Lung (tissue), 12 donors: ENCODE results near the gene ENOSF1. TPM values are rescaled to one million over a fixed set of nuclear protein-coding genes. Genes with fewer than 3 reads are reported as not detected.

Experiments used
- ATAC-seq: fragments of 200-7000 bp; cut with Tn5 transposase; one replicate; pipeline ENCODE4 v1.9.1; 2020; ENCODE audit warnings: moderate number of reproducible peaks; ENCODE audit not compliant: insufficient read depth, low FRiP score
- DNase-seq, 3 donors: peaks; one replicate each; pipeline ENCODE4 v3.0.0-alpha.2; 2013 to 2017
- H3K27ac ChIP-seq, 2 donors: one replicate each; pipeline ENCODE4 v1.5.1; 2013; ENCODE audit warnings: mild to moderate bottlenecking in 2 of 2, moderate library complexity in 2 of 2, control low read depth in 1 of 2, inconsistent platforms in 1 of 2, low read depth in 1 of 2, low read length in 1 of 2
- H3K27me3 ChIP-seq, 3 donors: one replicate each; pipeline ENCODE4 v1.5.1; 2013; ENCODE audit warnings: low read length in 2 of 3; ENCODE audit not compliant: control insufficient read depth in 3 of 3, insufficient read depth in 3 of 3
- H3K36me3 ChIP-seq, 4 donors: one replicate each; pipeline ENCODE4 v1.5.1; 2013; ENCODE audit warnings: low read length in 4 of 4, mild to moderate bottlenecking in 1 of 4, moderate library complexity in 1 of 4; ENCODE audit not compliant: control insufficient read depth in 4 of 4, insufficient read depth in 4 of 4
- H3K4me1 ChIP-seq, 5 donors: one replicate each; pipeline ENCODE4 v1.5.1; 2013; ENCODE audit warnings: low read length in 5 of 5, mild to moderate bottlenecking in 2 of 5, moderate library complexity in 1 of 5; ENCODE audit not compliant: control insufficient read depth in 5 of 5, insufficient read depth in 5 of 5
- H3K4me3 ChIP-seq: one replicate; pipeline ENCODE4 v1.5.1; 2013; ENCODE audit warnings: mild to moderate bottlenecking, control low read depth, moderate library complexity
- H3K9ac ChIP-seq, 2 donors: one replicate each; pipeline ENCODE4 v1.5.1; 2013; ENCODE audit warnings: low read length in 2 of 2, control low read depth in 1 of 2; ENCODE audit not compliant: insufficient read depth in 1 of 2
- H3K9me3 ChIP-seq, 4 donors: one replicate each; pipeline ENCODE4 v1.5.1; 2013; ENCODE audit warnings: low read length in 3 of 4, mild to moderate bottlenecking in 1 of 4, moderate library complexity in 1 of 4; ENCODE audit not compliant: control insufficient read depth in 4 of 4, insufficient read depth in 3 of 4
- CTCF ChIP-seq: IDR thresholded peaks from 2 replicates; pipeline ENCODE4 v1.5.1; 2012; ENCODE audit warnings: mild to moderate bottlenecking; ENCODE audit errors: control extremely low read depth, extremely low read depth
- WGBS, 2 donors: extraction: QIAGEN DNeasy Blood & Tissue Kit; methylation state at CpG; one replicate each; pipeline ENCODE4 v1.1.7; 2013; 5-methylcytosine and 5-hydroxymethylcytosine counted together
- polyA plus RNA-seq, 2 donors: library from polyadenylated mRNA; stranded (reverse); fragments of 200-250 nt; gene quantifications; one replicate each; pipeline ENCODE4 v1.2.1, GENCODE V29; 2013
- total RNA-seq, 2 donors: library from RNA; depleted of rRNA in 1 of 2; stranded (reverse); fragments of >200 nt in 1 of 2; gene quantifications; one replicate each; pipeline ENCODE4 v1.2.1, GENCODE V29; 2014 to 2021
- donor health status: control.
- donor health status: control.
- donor health status: Bipolar disorder and iron deficiency.
- donor health status: healthy.
- donor health status: DM: yes; HTN: yes; CAD: no.

The ENOSF1 gene
- total and polyA plus RNA-seq, 4 donors: 26.9 to 122 (median 101) TPM

GRCh38 chr18:697012-697411 lies 15.4 kb downstream of the ENOSF1 start:
- Histone ChIP-seq H3K36me3 (peaks cover 0 to 19% (median 6%) of the 10 kb centered on the region in 4 donors), H3K4me1 (peaks cover 0 to 2% (median 0%) of the 10 kb centered on the region in 5 donors), H3K9me3 (no peaks in the 10 kb centered on the region), H3K27me3 (no peaks in the 10 kb centered on the region), H3K9ac (no peak overlapping the region), H3K27ac (no peak overlapping the region), H3K4me3 (no peak overlapping the region)
- TF ChIP-seq CTCF: no peak
- ATAC-seq (no peak), DNase-seq (no peak)
- 88 to 91% methylated on average over 4 of the region's 4 CpGs for WGBS, 2 donors

DNA sequence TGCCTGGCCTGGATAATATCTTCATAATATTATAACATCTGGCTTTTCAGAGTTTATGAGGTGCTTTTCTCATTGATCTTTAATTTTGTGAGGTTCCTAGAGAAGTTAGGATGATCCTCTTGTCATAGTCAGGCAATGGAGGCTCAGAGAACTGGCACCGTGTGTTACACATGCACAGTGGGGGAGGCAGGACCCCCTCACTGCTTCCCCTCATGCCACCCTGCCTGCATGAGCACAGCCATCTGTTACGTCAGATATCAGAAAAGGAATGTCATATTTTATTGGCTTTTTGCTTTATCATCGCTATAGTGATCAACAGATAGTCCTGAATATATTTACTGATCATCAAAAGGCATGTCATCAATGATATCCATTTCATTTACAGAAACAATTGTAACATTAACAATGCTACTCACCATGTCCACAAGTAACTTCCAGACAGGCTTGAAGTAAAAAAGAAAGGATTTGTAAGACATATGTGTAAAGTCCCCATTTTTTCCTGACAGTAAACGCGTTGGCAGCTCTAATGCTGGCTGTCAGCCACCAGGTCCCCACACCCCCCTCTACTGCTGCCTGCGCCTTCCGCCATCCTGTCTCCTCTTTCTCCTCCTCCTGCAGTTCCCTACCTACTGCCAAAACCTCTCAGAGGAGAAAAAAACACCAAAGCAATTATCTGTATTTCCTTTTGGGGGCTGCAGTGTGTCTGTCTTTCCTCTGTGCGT lies 18.8 kb downstream of the ENOSF1 start:
- no peak for ATAC-seq
- H3K27me3 ChIP-seq: no peaks in the 10 kb centered on the region
- no peak overlapping the region for H3K9ac ChIP-seq
- no peak overlapping the region for H3K27ac ChIP-seq
- no peak for DNase-seq
- no peak overlapping the region for H3K4me3 ChIP-seq
- no peaks in the 10 kb centered on the region for H3K9me3 ChIP-seq
- H3K4me1 ChIP-seq: no peaks in the 10 kb centered on the region
- 62 to 80% methylated on average over 8 of the region's 8 CpGs for WGBS, 2 donors
- TF ChIP-seq CTCF: no peak
- H3K36me3 ChIP-seq: peaks cover 0 to 31% (median 6%) of the 10 kb centered on the region in 4 donors

- H3K4me1 ChIP-seq: no peaks in the 10 kb centered on the region
- no peak for TF ChIP-seq CTCF
- ATAC-seq (no peak), DNase-seq (no peak)
- H3K9ac ChIP-seq: no peak overlapping the region
- no peak overlapping the region for H3K27ac ChIP-seq
- H3K27me3 ChIP-seq: no peaks in the 10 kb centered on the region
- WGBS, 2 donors: 77 to 84% methylated on average over 6 of the region's 6 CpGs
- no peak overlapping the region for H3K4me3 ChIP-seq
- peaks cover 0 to 31% (median 6%) of the 10 kb centered on the region in 4 donors for H3K36me3 ChIP-seq
- no peaks in the 10 kb centered on the region for H3K9me3 ChIP-seq
Observed at GRCh38 chr18:692824-693223, 19.6 kb downstream of the ENOSF1 start.
